ENCODE measurements around the gene WDR18. TPM values are rescaled to one million over a fixed set of nuclear protein-coding genes. Genes with fewer than 3 reads are reported as not detected.

Gene WDR18
- 44.0 TPM for total RNA-seq (2021; ENCODE audit: unreplicated experiment)
- 79.2 TPM for polyA plus RNA-seq (2012; ENCODE audit: insufficient read length)
- Bru-seq, nascent RNA: percentile 52 among the genes with signal in this experiment
- BruChase-seq, experiment 1, labeled RNA remaining after a 2-hour chase: percentile 48 among the genes with signal in this experiment
- percentile 54 among the genes with signal in this experiment for BruChase-seq, experiment 2, labeled RNA remaining after a 6-hour chase
- long read RNA-seq, transcript WDR18-202 (10 exons, 1,608 nt): major isoform, 41 of 83 reads
- long read RNA-seq, partial matches to known transcripts: 27 of 83 reads
- long read RNA-seq, other reads (novel, unspliced or antisense): 10 of 83 reads

- ATAC-seq (peak; percentile 89), DNase-seq (ENCODE audit: low read depth, low spot score) (peak; percentile 32)
- Histone ChIP-seq H3K27ac (ENCODE audit: low read length) (peak within 1 kb of the TSS; percentile 83), H3K4me3 (ENCODE audit: low read depth in 2 of 2, low read length in 2 of 2) (peak within 1 kb of the TSS; percentile 65 to 88), H3K9me3 (ENCODE audit: control insufficient read depth, insufficient read depth, low read depth, low read length) (no peaks in the 10 kb centered on the region), H3K36me3 (ENCODE audit: control insufficient read depth, insufficient read depth, low read length) (peaks cover 4% of the 10 kb centered on the region; the same call in 1 of the 2 replicates), H3K4me1 (ENCODE audit: control insufficient read depth, insufficient read depth, low read length) (peaks cover 11% of the 10 kb centered on the region), H3K27me3 (ENCODE audit: control insufficient read depth, insufficient read depth, low read length) (no peaks in the 10 kb centered on the region)
- CTCF ChIA-PET: interaction anchor here (0.6 to 1.9 kb wide), 2 partner anchors 61 to 105 kb away, joined by 4 to 14 read pairs; no protein-coding TSS in a partner anchor
- no TSS peak for BruUV-seq (replicated peaks)
- POLR2A ChIA-PET: interaction anchor here (0.5 to 0.8 kb wide), 3 partner anchors 36 to 484 kb away, joined by 3 to 4 read pairs (median 3); no protein-coding TSS in a partner anchor
- in situ Hi-C loops (cut with HindIII; ENCODE audit: low pct_unique_long_range_greater_than_20kb, low sequenced_read_pairs): no loop called here
- TF ChIP-seq POLR2AphosphoS5 (IDR thresholded peaks at IDR 0.05; ENCODE audit: low read depth, low read length) (peak; percentile 53; the same call in 1 of the 2 replicates), REST (IDR thresholded peaks at IDR 0.05; ENCODE audit: insufficient read depth in 1 of 2, low read depth in 2 of 2, low read length in 1 of 2) (no peak), TCF7L2 (IDR thresholded peaks at IDR 0.05; ENCODE audit: low read depth, low read length) (no peak), SIN3A (IDR thresholded peaks at IDR 0.05; ENCODE audit: borderline replicate concordance, insufficient read depth, low read depth, low read length) (no peak), CTCF (IDR thresholded peaks at IDR 0.05) (no peak)
- intact Hi-C loops (cut with micrococcal nuclease; ENCODE audit: unreplicated experiment): no loop called here
Observed at GRCh38 chr19:984165-984967, at the start of gene WDR18. WDR18 (plus strand) TSS chr19:984345; CDS start chr19:984354, 9 bp downstream.

- Histone ChIP-seq H3K27me3 (ENCODE audit: control insufficient read depth, insufficient read depth, low read length) (no peaks in the 10 kb centered on the region), H3K4me1 (ENCODE audit: control insufficient read depth, insufficient read depth, low read length) (peaks cover 24% of the 10 kb centered on the region), H3K36me3 (ENCODE audit: control insufficient read depth, insufficient read depth, low read length) (no peaks in the 10 kb centered on the region), H3K27ac (ENCODE audit: low read length) (peak overlapping the region; percentile 17; the same call in 1 of the 2 replicates), H3K9me3 (ENCODE audit: control insufficient read depth, insufficient read depth, low read depth, low read length) (no peaks in the 10 kb centered on the region), H3K4me3 (ENCODE audit: low read depth in 2 of 2, low read length in 2 of 2) (no peak overlapping the region)
- ChIA-PET POLR2A (no interaction called here), CTCF (no interaction called here)
- DNase-seq (ENCODE audit: low read depth, low spot score) (no peak), ATAC-seq (peak; percentile 76)
- no peak for TF ChIP-seq REST (IDR thresholded peaks at IDR 0.05; ENCODE audit: insufficient read depth in 1 of 2, low read depth in 2 of 2, low read length in 1 of 2)
- TF ChIP-seq POLR2AphosphoS5 (IDR thresholded peaks at IDR 0.05; ENCODE audit: low read depth, low read length): no peak
- TF ChIP-seq CTCF (IDR thresholded peaks at IDR 0.05): no peak
- TF ChIP-seq SIN3A (IDR thresholded peaks at IDR 0.05; ENCODE audit: borderline replicate concordance, insufficient read depth, low read depth, low read length): no peak
- TF ChIP-seq TCF7L2 (IDR thresholded peaks at IDR 0.05; ENCODE audit: low read depth, low read length): no peak
- in situ Hi-C loops (cut with HindIII; ENCODE audit: low pct_unique_long_range_greater_than_20kb, low sequenced_read_pairs) (no loop called here), intact Hi-C loops (cut with micrococcal nuclease; ENCODE audit: unreplicated experiment) (no loop called here)
- no TSS peak for BruUV-seq (replicated peaks)
Observed at GRCh38 chr19:934865-935479, 49.2 kb upstream of the WDR18 start.
